Measurements from ENCODE around the gene CEP128. TPM values are rescaled to one million over a fixed set of nuclear protein-coding genes. Genes with fewer than 3 reads are reported as not detected.
A peak's percentile ranks its signal among the peaks of the same experiment; 100 is the strongest.

CEP128 gene
- total RNA-seq, 4 donors from 2014 or later, result 3.8 to 12.0 (median 6.0) TPM

DNA sequence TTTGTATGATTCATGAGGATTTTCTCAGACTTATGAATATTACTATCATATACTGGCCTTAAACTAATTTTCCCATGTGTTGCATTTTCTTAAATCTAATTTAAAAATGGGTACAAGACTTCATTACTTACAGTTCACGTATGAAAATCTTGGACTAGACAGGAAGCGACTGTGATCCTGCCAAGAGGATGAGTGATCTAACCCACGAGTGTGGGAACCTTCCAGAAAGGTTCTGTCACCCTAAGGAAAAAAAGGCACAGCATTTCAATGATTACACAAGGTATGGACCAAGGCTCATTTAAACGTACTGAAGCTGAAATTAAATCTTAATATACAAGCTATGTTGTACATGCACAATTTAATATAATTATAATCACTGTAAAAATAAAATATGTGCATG, 436.8 kb downstream of the CEP128 start:
- Histone ChIP-seq H3K9me3 (no peaks in the 10 kb centered on the region), H3K27ac (no peak overlapping the region), H3K27me3 (no peaks in the 10 kb centered on the region), H3K4me3 (no peak overlapping the region), H3K4me1 (no peaks in the 10 kb centered on the region), H3K36me3 (no peaks in the 10 kb centered on the region)
- ATAC-seq, result no peak
- TF ChIP-seq, protein P1, sequence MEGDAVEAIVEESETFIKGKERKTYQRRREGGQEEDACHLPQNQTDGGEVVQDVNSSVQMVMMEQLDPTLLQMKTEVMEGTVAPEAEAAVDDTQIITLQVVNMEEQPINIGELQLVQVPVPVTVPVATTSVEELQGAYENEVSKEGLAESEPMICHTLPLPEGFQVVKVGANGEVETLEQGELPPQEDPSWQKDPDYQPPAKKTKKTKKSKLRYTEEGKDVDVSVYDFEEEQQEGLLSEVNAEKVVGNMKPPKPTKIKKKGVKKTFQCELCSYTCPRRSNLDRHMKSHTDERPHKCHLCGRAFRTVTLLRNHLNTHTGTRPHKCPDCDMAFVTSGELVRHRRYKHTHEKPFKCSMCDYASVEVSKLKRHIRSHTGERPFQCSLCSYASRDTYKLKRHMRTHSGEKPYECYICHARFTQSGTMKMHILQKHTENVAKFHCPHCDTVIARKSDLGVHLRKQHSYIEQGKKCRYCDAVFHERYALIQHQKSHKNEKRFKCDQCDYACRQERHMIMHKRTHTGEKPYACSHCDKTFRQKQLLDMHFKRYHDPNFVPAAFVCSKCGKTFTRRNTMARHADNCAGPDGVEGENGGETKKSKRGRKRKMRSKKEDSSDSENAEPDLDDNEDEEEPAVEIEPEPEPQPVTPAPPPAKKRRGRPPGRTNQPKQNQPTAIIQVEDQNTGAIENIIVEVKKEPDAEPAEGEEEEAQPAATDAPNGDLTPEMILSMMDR (IDR thresholded peaks at IDR 0.05), result no peak
- TF ChIP-seq POLR2AphosphoS5 (IDR thresholded peaks at IDR 0.05) (no peak), POLR2A (IDR thresholded peaks at IDR 0.05) (no peak), EP300 (IDR thresholded peaks at IDR 0.05) (no peak)
- 80% methylated on average over 4 of the region's 4 CpGs for WGBS, 2 donors (ENCODE audit: low coverage in 1 of 2)

DNA sequence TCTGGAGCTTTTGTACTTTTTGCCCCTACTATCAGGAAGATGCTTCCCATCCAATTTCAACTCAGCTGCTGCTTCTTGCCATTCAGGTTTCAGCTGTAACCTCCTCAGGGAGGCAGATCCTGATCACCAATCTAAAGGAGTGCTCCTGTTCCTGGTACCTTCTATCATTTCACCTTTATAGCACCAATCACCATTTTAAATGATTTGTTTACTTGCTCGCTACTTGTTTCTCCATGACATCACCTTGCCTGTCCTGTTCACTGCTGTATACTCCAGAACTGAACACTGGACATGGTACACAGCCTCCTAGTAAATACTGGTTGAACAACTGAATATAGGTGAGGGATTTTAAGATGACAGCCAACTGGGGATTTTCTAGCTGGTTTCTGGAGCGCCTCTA, 443.0 kb downstream of the CEP128 start:
- no peaks in the 10 kb centered on the region for H3K36me3 ChIP-seq
- H3K9me3 ChIP-seq, result no peaks in the 10 kb centered on the region
- no peak overlapping the region for H3K27ac ChIP-seq
- peaks cover 0 to 3% (median 0%) of the 10 kb centered on the region in 3 donors for H3K4me1 ChIP-seq
- no peak overlapping the region for H3K4me3 ChIP-seq
- WGBS, 2 donors (ENCODE audit: low coverage in 1 of 2), result 100% methylated on average over 2 of the region's 2 CpGs
- no peaks in the 10 kb centered on the region for H3K27me3 ChIP-seq
- TF ChIP-seq POLR2A (IDR thresholded peaks at IDR 0.05) (no peak), POLR2AphosphoS5 (IDR thresholded peaks at IDR 0.05) (no peak), EP300 (IDR thresholded peaks at IDR 0.05) (no peak)
- TF ChIP-seq, protein P1 (IDR thresholded peaks at IDR 0.05), result no peak
- ATAC-seq, result no peak

DNA sequence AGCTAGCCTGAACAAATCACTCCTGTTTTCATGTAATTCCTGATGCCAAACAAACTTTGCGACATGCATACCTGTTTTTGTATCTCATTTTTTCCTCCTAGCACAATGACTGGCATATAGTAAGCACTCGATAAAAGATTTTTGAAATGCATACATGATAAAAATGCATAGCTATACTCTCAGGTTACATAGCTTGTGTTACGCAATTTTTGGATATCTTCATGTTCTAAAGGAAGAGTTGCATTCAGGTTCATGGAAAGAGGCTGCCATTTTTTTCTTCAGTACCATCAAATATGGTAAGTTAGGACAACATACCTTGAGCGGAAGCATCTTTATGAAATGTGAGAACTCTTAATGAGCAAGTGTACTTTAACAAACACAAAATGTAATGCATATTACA, 445.4 kb downstream of the CEP128 start:
- 91 to 94% methylated on average over 4 of the region's 4 CpGs for WGBS, 2 donors (ENCODE audit: low coverage in 1 of 2)
- Histone ChIP-seq H3K4me1 (peaks cover 0 to 13% (median 9%) of the 10 kb centered on the region in 3 donors), H3K4me3 (no peak overlapping the region), H3K27ac (no peak overlapping the region), H3K36me3 (no peaks in the 10 kb centered on the region), H3K27me3 (no peaks in the 10 kb centered on the region), H3K9me3 (no peaks in the 10 kb centered on the region)
- TF ChIP-seq EP300 (IDR thresholded peaks at IDR 0.05), result no peak
- no peak for TF ChIP-seq POLR2A (IDR thresholded peaks at IDR 0.05)
- TF ChIP-seq, protein P1 (IDR thresholded peaks at IDR 0.05), result no peak
- TF ChIP-seq POLR2AphosphoS5 (IDR thresholded peaks at IDR 0.05), result no peak
- no peak for ATAC-seq

DNA sequence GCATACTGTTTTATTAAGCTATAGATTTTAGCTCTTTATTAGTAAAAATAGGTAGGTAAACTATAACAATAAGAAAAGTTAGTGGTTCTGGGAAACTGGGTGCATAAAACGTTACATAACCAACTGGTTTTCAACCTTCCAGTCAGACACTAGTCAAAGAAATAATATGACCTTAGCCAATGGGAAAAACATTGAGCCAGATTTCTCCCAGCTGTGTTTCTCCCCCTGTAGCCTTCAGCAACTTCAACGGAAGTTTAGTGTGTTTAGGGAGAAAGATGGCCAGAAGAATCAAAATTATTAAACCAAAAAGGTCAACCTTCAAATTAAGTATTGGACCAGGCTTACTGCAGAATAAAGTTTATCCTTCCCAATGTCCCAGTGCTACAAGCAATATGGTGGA, 446.8 kb downstream of the CEP128 start:
- H3K27ac ChIP-seq, result no peak overlapping the region
- 74 to 83% methylated on average over 2 of the region's 2 CpGs for WGBS, 2 donors (ENCODE audit: low coverage in 1 of 2)
- H3K4me3 ChIP-seq, result no peak overlapping the region
- no peaks in the 10 kb centered on the region for H3K36me3 ChIP-seq
- no peaks in the 10 kb centered on the region for H3K9me3 ChIP-seq
- TF ChIP-seq POLR2A (IDR thresholded peaks at IDR 0.05) (no peak), EP300 (IDR thresholded peaks at IDR 0.05) (no peak), POLR2AphosphoS5 (IDR thresholded peaks at IDR 0.05) (no peak)
- TF ChIP-seq, protein P1 (IDR thresholded peaks at IDR 0.05), result no peak
- H3K4me1 ChIP-seq, result peaks cover 0 to 16% (median 10%) of the 10 kb centered on the region in 3 donors
- no peak for ATAC-seq
- no peaks in the 10 kb centered on the region for H3K27me3 ChIP-seq

DNA sequence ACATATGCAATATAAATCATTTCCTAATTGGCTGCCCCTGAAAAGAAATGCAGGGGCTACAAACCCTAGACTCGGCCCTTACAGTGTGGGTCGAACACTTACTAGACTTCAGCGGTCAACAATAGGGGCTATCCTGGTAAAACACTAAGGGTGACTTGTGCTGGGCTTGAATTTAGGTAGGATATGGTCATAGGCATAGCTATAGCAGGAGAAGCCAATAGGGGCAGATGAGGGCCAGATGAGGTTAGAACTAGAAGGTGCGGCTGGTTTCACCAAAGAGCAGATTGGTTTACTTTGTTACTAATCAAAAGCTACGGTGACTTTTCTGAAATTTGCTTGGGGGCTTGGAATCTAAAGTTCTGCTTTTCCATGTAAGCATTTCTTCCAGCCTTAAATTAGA, 447.9 kb downstream of the CEP128 start:
- no peak for ATAC-seq
- 86 to 96% methylated on average over 4 to 5 of the region's 5 CpGs for WGBS, 2 donors (ENCODE audit: low coverage in 1 of 2)
- Histone ChIP-seq H3K27ac (peak overlapping the region in 1 of 4 donors; percentile 21), H3K9me3 (no peaks in the 10 kb centered on the region), H3K36me3 (no peaks in the 10 kb centered on the region), H3K4me1 (peaks cover 0 to 16% (median 10%) of the 10 kb centered on the region in 3 donors), H3K4me3 (no peak overlapping the region), H3K27me3 (no peaks in the 10 kb centered on the region)
- TF ChIP-seq, protein P1 (IDR thresholded peaks at IDR 0.05), result no peak
- TF ChIP-seq POLR2AphosphoS5 (IDR thresholded peaks at IDR 0.05), result no peak
- no peak for TF ChIP-seq POLR2A (IDR thresholded peaks at IDR 0.05)
- no peak for TF ChIP-seq EP300 (IDR thresholded peaks at IDR 0.05)

All from gastroesophageal sphincter (tissue), 4 donors.